H9 (cell line): ENCODE measurements around the gene ABHD1. TPM values are rescaled to one million over a fixed set of nuclear protein-coding genes. Genes with fewer than 3 reads are reported as not detected.

Experiments used
- DNase-seq: peaks from one replicate; pipeline ENCODE4 v3.0.0-alpha.2; 2017
- H2AFZ ChIP-seq: one replicate; pipeline ENCODE4 v1.6.1; 2013; ENCODE audit warnings: mild to moderate bottlenecking, low read length, control low read depth, moderate library complexity
- H2AK5ac ChIP-seq: 2 replicates; pipeline ENCODE4 v1.6.1; 2013; ENCODE audit warnings: low read length, control low read depth, mixed read lengths; ENCODE audit not compliant: insufficient read length
- H2BK120ac ChIP-seq: one replicate; pipeline ENCODE4 v1.6.1; 2013; ENCODE audit warnings: low read depth, mild to moderate bottlenecking, low read length, control low read depth, inconsistent platforms; ENCODE audit not compliant: poor library complexity, severe bottlenecking
- H2BK12ac ChIP-seq: 2 replicates; pipeline ENCODE4 v1.6.1; 2013; ENCODE audit warnings: low read length, control low read depth, mixed read lengths, low read depth; ENCODE audit not compliant: insufficient read length
- H2BK15ac ChIP-seq: 2 replicates; pipeline ENCODE4 v1.6.1; 2013; ENCODE audit warnings: low read depth, low read length, control low read depth
- H2BK20ac ChIP-seq: one replicate; pipeline ENCODE4 v1.6.1; 2013; ENCODE audit warnings: low read depth, mild to moderate bottlenecking, low read length, control low read depth, inconsistent platforms; ENCODE audit not compliant: poor library complexity, severe bottlenecking
- H2BK5ac ChIP-seq: 2 replicates; pipeline ENCODE4 v1.6.1; 2013; ENCODE audit warnings: low read length, control low read depth, mixed read lengths; ENCODE audit not compliant: insufficient read length
- H3K14ac ChIP-seq: 2 replicates; pipeline ENCODE4 v1.6.1; 2013; ENCODE audit warnings: low read length, control low read depth; ENCODE audit not compliant: insufficient read depth
- H3K18ac ChIP-seq: 2 replicates; pipeline ENCODE4 v1.6.1; 2013; ENCODE audit warnings: low read depth, mild to moderate bottlenecking, mixed read lengths, low read length, control low read depth; ENCODE audit not compliant: insufficient read length
- H3K23ac ChIP-seq: 2 replicates; pipeline ENCODE4 v1.6.1; 2013; ENCODE audit warnings: low read length, control low read depth, mixed read lengths, low read depth; ENCODE audit not compliant: insufficient read length
- H3K23me2 ChIP-seq: 2 replicates; pipeline ENCODE4 v1.6.1; 2013; ENCODE audit warnings: low read depth, mild to moderate bottlenecking, mixed read lengths, low read length, control low read depth; ENCODE audit not compliant: insufficient read length, poor library complexity, severe bottlenecking
- H3K27ac ChIP-seq: 2 replicates; pipeline ENCODE4 v1.5.1; 2013; ENCODE audit warnings: low read length, control low read depth, mixed read lengths, low read depth; ENCODE audit not compliant: insufficient read length
- H3K27me3 ChIP-seq: 2 replicates; pipeline ENCODE4 v1.6.1; 2013; ENCODE audit warnings: low read length, control low read depth, inconsistent platforms; ENCODE audit not compliant: insufficient read depth
- H3K4ac ChIP-seq: 2 replicates; pipeline ENCODE4 v1.6.1; 2013; ENCODE audit warnings: low read depth, mild to moderate bottlenecking, control low read depth, inconsistent platforms, low read length, moderate library complexity
- H3K4me1 ChIP-seq: 2 replicates; pipeline ENCODE4 v1.6.1; 2013; ENCODE audit warnings: low read length, control low read depth, inconsistent platforms; ENCODE audit not compliant: insufficient read depth
- H3K4me2 ChIP-seq: 2 replicates; pipeline ENCODE4 v1.6.1; 2013; ENCODE audit warnings: low read length, control low read depth, mixed read lengths; ENCODE audit not compliant: insufficient read length, insufficient read depth
- H3K56ac ChIP-seq: 2 replicates; pipeline ENCODE4 v1.6.1; 2013; ENCODE audit warnings: low read depth, mild to moderate bottlenecking, mixed read lengths, low read length, control low read depth; ENCODE audit not compliant: insufficient read length
- H3K79me1 ChIP-seq: 2 replicates; pipeline ENCODE4 v1.6.1; 2013; ENCODE audit warnings: low read depth, mild to moderate bottlenecking, moderate library complexity, low read length, control low read depth, inconsistent platforms; ENCODE audit not compliant: insufficient read depth, poor library complexity, severe bottlenecking
- H3K79me2 ChIP-seq: 2 replicates; pipeline ENCODE4 v1.6.1; 2013; ENCODE audit warnings: low read length, control low read depth, inconsistent platforms; ENCODE audit not compliant: insufficient read depth
- H3K9ac ChIP-seq: 2 replicates; pipeline ENCODE4 v1.6.1; 2013; ENCODE audit warnings: low read length, control low read depth, mixed read lengths; ENCODE audit not compliant: insufficient read length; ENCODE audit errors: extremely low read depth
- H3K9me3 ChIP-seq: one replicate; pipeline ENCODE4 v1.6.1; 2013; ENCODE audit warnings: low read depth, low read length, inconsistent platforms; ENCODE audit not compliant: control insufficient read depth
- H3T11ph ChIP-seq: one replicate; pipeline ENCODE4 v1.6.1; 2013; ENCODE audit warnings: mild to moderate bottlenecking, low read length, control low read depth, inconsistent platforms
- H4K20me1 ChIP-seq: one replicate; pipeline ENCODE4 v1.6.1; 2013; ENCODE audit not compliant: control insufficient read depth, insufficient read length, insufficient read depth
- H4K5ac ChIP-seq: 2 replicates; pipeline ENCODE4 v1.6.1; 2013; ENCODE audit warnings: low read depth, mild to moderate bottlenecking, mixed read lengths, low read length, control low read depth; ENCODE audit not compliant: insufficient read length
- H4K8ac ChIP-seq: replicated peaks from 2 replicates; pipeline ENCODE4 v1.6.1; 2013; ENCODE audit warnings: low read length, control low read depth, mixed read lengths, low read depth; ENCODE audit not compliant: insufficient read length
- H4K91ac ChIP-seq: 2 replicates; pipeline ENCODE4 v1.6.1; 2013; ENCODE audit warnings: low read depth, mild to moderate bottlenecking, moderate library complexity, mixed read lengths, low read length, control low read depth; ENCODE audit not compliant: insufficient read length
- H3K27ac Mint-ChIP-seq, 3 experiments: 2 replicates in 2 of 3; 3 replicates in 1 of 3; pipeline ENCODE4 v1.8.0; 2020 to 2021; ENCODE audit warnings: mixed read lengths in 3 of 3, mild to moderate bottlenecking in 1 of 3, moderate library complexity in 1 of 3
- H3K27me3 Mint-ChIP-seq: 2 replicates; pipeline ENCODE4 v1.8.0; 2021; ENCODE audit warnings: low read depth, mild to moderate bottlenecking, moderate library complexity, mixed read lengths
- H3K36me3 Mint-ChIP-seq, 3 experiments: 2 replicates in 2 of 3; 3 replicates in 1 of 3; pipeline ENCODE4 v1.8.0; 2020 to 2021; ENCODE audit warnings: low read depth in 3 of 3, mixed read lengths in 3 of 3; ENCODE audit not compliant: insufficient read depth in 1 of 3
- H3K4me1 Mint-ChIP-seq, 2 experiments: 2 replicates each; pipeline ENCODE4 v1.8.0; 2020; ENCODE audit warnings: mixed read lengths in 2 of 2
- H3K4me3 Mint-ChIP-seq, 2 experiments: 2 replicates in 1 of 2; 3 replicates in 1 of 2; pipeline ENCODE4 v1.8.0; 2020 to 2021; ENCODE audit warnings: mild to moderate bottlenecking in 2 of 2, mixed read lengths in 2 of 2, moderate library complexity in 1 of 2
- H3K9me3 Mint-ChIP-seq, 2 experiments: 2 replicates in 1 of 2; 3 replicates in 1 of 2; pipeline ENCODE4 v1.8.0; 2020; ENCODE audit warnings: mild to moderate bottlenecking in 2 of 2, mixed read lengths in 2 of 2, moderate library complexity in 1 of 2
- CTCF ChIP-seq: fragments of 200-600 bp; sonication (generic); conservative IDR thresholded peaks from 3 replicates; pipeline ENCODE4 v1.8.0; 2021; ENCODE audit warnings: antibody characterized with exemption, mild to moderate bottlenecking
- WGBS: extraction: QIAGEN DNeasy Blood & Tissue Kit; methylation state at CpG from one replicate; pipeline ENCODE4 v1.1.7; 2013; ENCODE audit warnings: missing lambda C conversion rate, low lambda C conversion rate, mixed read lengths; ENCODE audit not compliant: insufficient read length; ENCODE audit errors: extremely low coverage; 5-methylcytosine and 5-hydroxymethylcytosine counted together
- total RNA-seq: library from RNA; stranded (reverse); gene quantifications from 2 replicates; pipeline ENCODE4 v1.2.1, GENCODE V29; 2021

ABHD1 gene
- total RNA-seq, 1 experiment from 2014 or later: 0.31 TPM

- no peak overlapping the region for H2BK120ac ChIP-seq
- H3K9me3 ChIP-seq: no peaks in the 10 kb centered on the region
- H4K91ac ChIP-seq: no peak overlapping the region
- no peak overlapping the region for H2AFZ ChIP-seq
- H3K4ac ChIP-seq: no peak overlapping the region
- H3K9ac ChIP-seq: no peak overlapping the region
- no peak overlapping the region for H3K14ac ChIP-seq
- no peak overlapping the region for H2BK5ac ChIP-seq
- H3K4me1 Mint-ChIP-seq: peaks cover 15 to 25% of the 10 kb centered on the region in 2 experiments
- no peaks in the 10 kb centered on the region for H3K79me1 ChIP-seq
- H2BK20ac ChIP-seq: no peak overlapping the region
- peaks cover 13% of the 10 kb centered on the region for H3K23me2 ChIP-seq
- H3K36me3 Mint-ChIP-seq: no peaks in the 10 kb centered on the region; a peak in 1 of 7 replicates
- no CpG with 5 or more reads among the region's 5 CpGs for WGBS
- H4K8ac ChIP-seq: no peak overlapping the region
- H3K27ac Mint-ChIP-seq: no peak overlapping the region
- no peak overlapping the region for H3K27ac ChIP-seq
- H3K4me3 Mint-ChIP-seq: peak overlapping the region; percentile 75 to 87
- H3K23ac ChIP-seq: no peak overlapping the region
- H3K18ac ChIP-seq: no peak overlapping the region
- TF ChIP-seq CTCF: no peak
- H4K5ac ChIP-seq: no peak overlapping the region
- H3K56ac ChIP-seq: no peak overlapping the region
- no peaks in the 10 kb centered on the region for H3K4me1 ChIP-seq
- no peak overlapping the region for H2BK15ac ChIP-seq
- H3K9me3 Mint-ChIP-seq: no peaks in the 10 kb centered on the region
- H4K20me1 ChIP-seq: no peaks in the 10 kb centered on the region
- no peak for DNase-seq
- H2BK12ac ChIP-seq: no peak overlapping the region
- H3T11ph ChIP-seq: no peak overlapping the region
- no peaks in the 10 kb centered on the region for H3K27me3 ChIP-seq
- no peaks in the 10 kb centered on the region for H3K79me2 ChIP-seq
- no peak overlapping the region for H2AK5ac ChIP-seq
- H3K27me3 Mint-ChIP-seq: peaks cover 20% of the 10 kb centered on the region
- peak overlapping the region; percentile 86 for H3K4me2 ChIP-seq
Observed at GRCh38 chr2:27087823-27088410, 35.7 kb upstream of the ABHD1 start.
